Measurements from ENCODE around the gene PKD1L1.

DNA sequence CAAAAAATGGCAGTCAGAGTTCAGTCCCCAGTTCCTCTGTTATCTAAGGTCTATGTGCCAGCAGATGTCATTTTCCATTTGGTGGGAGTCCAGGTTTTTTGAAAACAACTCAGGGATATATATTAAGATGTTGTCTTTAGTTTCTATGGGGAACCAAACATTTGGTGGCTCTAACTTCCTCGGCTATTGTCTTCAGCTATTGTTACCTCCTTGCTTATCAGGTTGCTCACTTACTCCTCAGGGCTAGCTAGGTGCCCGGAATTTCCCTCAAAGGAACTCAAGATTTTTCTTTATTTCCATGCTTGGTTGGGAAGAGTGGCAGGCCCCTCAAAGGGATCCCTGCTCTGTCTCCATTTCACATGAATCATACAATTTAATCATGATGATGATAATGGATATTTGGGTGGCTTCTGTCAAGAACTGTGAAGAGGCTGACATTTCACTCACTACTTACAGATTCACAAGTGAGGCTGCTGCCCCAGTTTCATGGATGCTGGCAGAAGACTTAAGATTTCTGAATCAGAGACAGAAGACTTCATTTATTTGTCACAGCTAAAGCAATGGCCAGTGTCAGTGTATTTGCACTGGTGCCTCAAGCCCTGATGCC is 182.8 kb downstream of the PKD1L1 start:
- TF ChIP-seq, protein P1, sequence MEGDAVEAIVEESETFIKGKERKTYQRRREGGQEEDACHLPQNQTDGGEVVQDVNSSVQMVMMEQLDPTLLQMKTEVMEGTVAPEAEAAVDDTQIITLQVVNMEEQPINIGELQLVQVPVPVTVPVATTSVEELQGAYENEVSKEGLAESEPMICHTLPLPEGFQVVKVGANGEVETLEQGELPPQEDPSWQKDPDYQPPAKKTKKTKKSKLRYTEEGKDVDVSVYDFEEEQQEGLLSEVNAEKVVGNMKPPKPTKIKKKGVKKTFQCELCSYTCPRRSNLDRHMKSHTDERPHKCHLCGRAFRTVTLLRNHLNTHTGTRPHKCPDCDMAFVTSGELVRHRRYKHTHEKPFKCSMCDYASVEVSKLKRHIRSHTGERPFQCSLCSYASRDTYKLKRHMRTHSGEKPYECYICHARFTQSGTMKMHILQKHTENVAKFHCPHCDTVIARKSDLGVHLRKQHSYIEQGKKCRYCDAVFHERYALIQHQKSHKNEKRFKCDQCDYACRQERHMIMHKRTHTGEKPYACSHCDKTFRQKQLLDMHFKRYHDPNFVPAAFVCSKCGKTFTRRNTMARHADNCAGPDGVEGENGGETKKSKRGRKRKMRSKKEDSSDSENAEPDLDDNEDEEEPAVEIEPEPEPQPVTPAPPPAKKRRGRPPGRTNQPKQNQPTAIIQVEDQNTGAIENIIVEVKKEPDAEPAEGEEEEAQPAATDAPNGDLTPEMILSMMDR (tag by site-specific recombination; IDR thresholded peaks at IDR 0.05), result no peak
- TF ChIP-seq, protein P2, sequence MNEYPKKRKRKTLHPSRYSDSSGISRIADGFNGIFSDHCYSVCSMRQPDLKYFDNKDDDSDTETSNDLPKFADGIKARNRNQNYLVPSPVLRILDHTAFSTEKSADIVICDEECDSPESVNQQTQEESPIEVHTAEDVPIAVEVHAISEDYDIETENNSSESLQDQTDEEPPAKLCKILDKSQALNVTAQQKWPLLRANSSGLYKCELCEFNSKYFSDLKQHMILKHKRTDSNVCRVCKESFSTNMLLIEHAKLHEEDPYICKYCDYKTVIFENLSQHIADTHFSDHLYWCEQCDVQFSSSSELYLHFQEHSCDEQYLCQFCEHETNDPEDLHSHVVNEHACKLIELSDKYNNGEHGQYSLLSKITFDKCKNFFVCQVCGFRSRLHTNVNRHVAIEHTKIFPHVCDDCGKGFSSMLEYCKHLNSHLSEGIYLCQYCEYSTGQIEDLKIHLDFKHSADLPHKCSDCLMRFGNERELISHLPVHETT (tag by site-specific recombination; IDR thresholded peaks at IDR 0.05), result no peak
- TF ChIP-seq ZFP41 (tag by site-specific recombination; IDR thresholded peaks at IDR 0.05; ENCODE audit: borderline replicate concordance), result no peak
- no peak for TF ChIP-seq RBAK (tag by site-specific recombination; IDR thresholded peaks at IDR 0.05)

Measured in HEK293 (cell line).